HepG2 (cell line): ENCODE data around the gene RETREG2. TPM values are rescaled to one million over a fixed set of nuclear protein-coding genes. Genes with fewer than 3 reads are reported as not detected.

ENCODE experiments used
- ATAC-seq: fragments of 200-7000 bp; cut with Tn5 transposase; 3 replicates; pipeline ENCODE4 v1.9.1; 2020; ENCODE audit warnings: mild to moderate bottlenecking, moderate library complexity
- BruUV-seq: library from RNA; stranded (reverse); fragments of 400-500 nt; replicated peaks from 2 replicates; lab custom pipeline; 2021; lab: Mats Ljungman, UMichigan
- CTCF ChIA-PET: fragments of 300-600 bp; formaldehyde crosslinking; extraction: SDS; loops from one replicate; lab custom pipeline; 2021; ENCODE audit warnings: low total read pairs, inconsistent platforms, low intra/inter-chr PET ratio; lab: Yijun Ruan, JAX
- POLR2A ChIA-PET: fragments of 350-600 bp; sonication (Branson Sonifier 250); formaldehyde crosslinking; loops from one replicate; lab custom pipeline; 2020; ENCODE audit warnings: antibody characterized with exemption, inconsistent platforms; lab: Yijun Ruan, JAX
- DNase-seq: peaks from one replicate; pipeline ENCODE4 v3.0.0-alpha.2; 2015; ENCODE audit warnings: low spot score
- FAIRE-seq: peaks from 3 replicates; lab custom pipeline; 2011; peaks lifted over from hg19 to GRCh38; lab: Jason Lieb, UNC
- H2AFZ ChIP-seq: one replicate; pipeline ENCODE4 v1.6.1; 2011; ENCODE audit warnings: low read length, inconsistent platforms
- H3K27ac ChIP-seq: fragments of 300-600 bp; 3 replicates; pipeline ENCODE4 v1.8.0; 2011; ENCODE audit warnings: mixed run types, mild to moderate bottlenecking, mixed read lengths, low read length, inconsistent platforms; ENCODE audit not compliant: insufficient read depth; ENCODE audit errors: extremely low read length
- H3K27me3 ChIP-seq, 2 experiments: fragments of 200-600 bp in 1 of 2; 2 replicates in 1 of 2; 3 replicates in 1 of 2; pipeline versions ENCODE4 v1.6.0 to v1.8.0; 2011; ENCODE audit warnings: low read length in 2 of 2, mild to moderate bottlenecking in 2 of 2, moderate library complexity in 2 of 2, inconsistent platforms in 1 of 2; ENCODE audit not compliant: insufficient read depth in 2 of 2, control insufficient read depth in 1 of 2
- H3K36me3 ChIP-seq, 2 experiments: fragments of 200-600 bp in 1 of 2; replicated peaks in 1 of 2; 2 replicates in 1 of 2; 3 replicates in 1 of 2; pipeline versions ENCODE4 v1.5.1 to v1.8.0; 2011; ENCODE audit warnings: low read length in 2 of 2, inconsistent platforms in 1 of 2; ENCODE audit not compliant: insufficient read depth in 2 of 2, control insufficient read depth in 1 of 2
- H3K4me1 ChIP-seq: 2 replicates; pipeline ENCODE4 v1.5.1; 2012; ENCODE audit warnings: low read length, inconsistent platforms; ENCODE audit not compliant: insufficient read depth
- H3K4me2 ChIP-seq: 2 replicates; pipeline ENCODE4 v1.6.0; 2011; ENCODE audit warnings: low read depth, low read length, inconsistent platforms
- H3K4me3 ChIP-seq, 3 experiments: fragments of 200-600 bp in 1 of 3; sonication (generic), shearing (Covaris generic) in 1 of 3; replicated peaks in 1 of 3; 2 replicates each; pipeline ENCODE4 v1.5.1; 2011 to 2016; ENCODE audit warnings: low read length in 3 of 3, inconsistent platforms in 2 of 3, low read depth in 2 of 3, mild to moderate bottlenecking in 2 of 3, control low read depth in 1 of 3, mixed read lengths in 1 of 3; ENCODE audit not compliant: insufficient read depth in 1 of 3
- H3K79me2 ChIP-seq: one replicate; pipeline ENCODE4 v1.6.1; 2011; ENCODE audit warnings: low read length, inconsistent platforms; ENCODE audit not compliant: insufficient read depth
- H3K9ac ChIP-seq: 2 replicates; pipeline ENCODE4 v1.6.0; 2011; ENCODE audit warnings: mild to moderate bottlenecking, low read depth, low read length, inconsistent platforms; ENCODE audit not compliant: insufficient read depth
- H3K9me3 ChIP-seq: 2 replicates; pipeline ENCODE4 v1.5.1; 2012; ENCODE audit warnings: mild to moderate bottlenecking, low read length
- H4K20me1 ChIP-seq: 2 replicates; pipeline ENCODE4 v1.6.0; 2011; ENCODE audit warnings: inconsistent platforms, mild to moderate bottlenecking, low read length, moderate library complexity; ENCODE audit not compliant: insufficient read depth
- ATF4 ChIP-seq, 2 experiments: fragments of 450-650 bp in 1 of 2; sonication (generic) in 1 of 2; formaldehyde crosslinking; IDR thresholded peaks; 2 replicates each; pipeline versions ENCODE4 v1.5.0 to v1.8.0; 2020 to 2022; ENCODE audit warnings: mild to moderate bottlenecking in 1 of 2, missing genetic modification reagents in 1 of 2
- KDM2A ChIP-seq: sonication (generic); formaldehyde crosslinking; IDR thresholded peaks from 2 replicates; pipeline ENCODE4 v1.4.0; 2020; ENCODE audit warnings: low read depth, missing genetic modification reagents, borderline replicate concordance
- STAT5B ChIP-seq: sonication (generic); formaldehyde crosslinking; IDR thresholded peaks from 2 replicates; pipeline ENCODE4 v1.4.0; 2020; ENCODE audit warnings: missing genetic modification reagents
- TEAD3 ChIP-seq: optimal IDR thresholded peaks from 2 replicates; pipeline ENCODE3; 2016; ENCODE audit warnings: borderline replicate concordance
- ZNF484 ChIP-seq: sonication (generic); formaldehyde crosslinking; IDR thresholded peaks from 2 replicates; pipeline ENCODE4 v1.5.1; 2020; ENCODE audit warnings: mild to moderate bottlenecking, low read depth, missing genetic modification reagents, borderline replicate concordance
- ZNF510 ChIP-seq: sonication (generic); formaldehyde crosslinking; IDR thresholded peaks from 2 replicates; pipeline ENCODE4 v1.4.0; 2020; ENCODE audit warnings: low read depth, mild to moderate bottlenecking, missing genetic modification reagents
- ZNF704 ChIP-seq: sonication (generic); formaldehyde crosslinking; IDR thresholded peaks from 2 replicates; pipeline ENCODE4 v1.8.1; 2023; ENCODE audit warnings: mild to moderate bottlenecking, inconsistent platforms, moderate library complexity, missing genetic modification reagents, borderline replicate concordance
- WGBS: methylation state at CpG from one replicate; pipeline ENCODE4 v1.1.6; 2017; ENCODE audit warnings: low lambda C conversion rate; 5-methylcytosine and 5-hydroxymethylcytosine counted together
- in situ Hi-C: cut with HindIII; loops from 2 replicates; pipeline ENCODE4 v1.10.0; 2017; ENCODE audit warnings: low pct_unique_long_range_greater_than_20kb; ENCODE audit not compliant: extremely low pct_ligation_motif_present
- intact Hi-C: fragments of 100-400 bp; cut with micrococcal nuclease; formaldehyde crosslinking; loops from one replicate; pipeline ENCODE4 v1.10.0; 2022; ENCODE audit not compliant: unreplicated experiment
- polyA plus RNA-seq, 8 experiments: library from polyadenylated mRNA; depleted of rRNA in 3 of 8; stranded (reverse) in 7 of 8; unstranded in 1 of 8; fragments of >200 nt; fragmentation: Illumina TruSeq in 4 of 8; extraction: Trizol in 4 of 8; gene quantifications; 2 replicates each; pipeline versions ENCODE4 v1.2.1 to v1.2.3, GENCODE V29; 2011 to 2016; ENCODE audit warnings: low read depth in 4 of 8, missing spikeins in 1 of 8, mixed read lengths in 1 of 8; ENCODE audit not compliant: insufficient read depth in 1 of 8
- total RNA-seq, 5 experiments: library from RNA; depleted of rRNA; stranded (reverse); fragments of >200 nt; fragmentation: Illumina TruSeq; extraction: Trizol; gene quantifications; 2 replicates each; pipeline ENCODE4 v1.2.3, GENCODE V29; 2016; ENCODE audit warnings: low read depth in 1 of 5
- TF ChIP-seq, protein P1 (sequence below): sonication (generic); formaldehyde crosslinking; IDR thresholded peaks from 2 replicates; pipeline ENCODE4 v1.5.0; 2020; ENCODE audit warnings: mild to moderate bottlenecking, missing genetic modification reagents, borderline replicate concordance

Gene RETREG2
- total and polyA plus RNA-seq, 2 of the 13 experiments (the other 11 are each of a cell fraction or from before 2014, with no cell fraction given) = 86.0 to 134 TPM

GRCh38 chr2:219175486-219175885, 2.6 kb upstream of the RETREG2 start:
- no peak for DNase-seq
- H3K9me3 ChIP-seq = no peaks in the 10 kb centered on the region
- ChIA-PET POLR2A (interaction anchor here (0.7 to 10.4 kb wide), 13 partner anchors 10 to 213 kb away, joined by 4 to 227 read pairs (median 20); partner anchors contain the start of genes ABCB6, ANKZF1, ATG9A and DNPEP), CTCF (no interaction called here)
- FAIRE-seq = peak; percentile 47
- H2AFZ ChIP-seq = no peak overlapping the region
- H3K4me3 ChIP-seq = peak overlapping the region; percentile 62 to 79 (median 72); a peak in 5 of 6 replicates
- in situ Hi-C loops (no loop called here), intact Hi-C loops (no loop called here)
- peaks cover 26% of the 10 kb centered on the region for H3K79me2 ChIP-seq
- peak overlapping the region; percentile 100 for H3K4me2 ChIP-seq
- H3K27ac ChIP-seq = no peak overlapping the region
- WGBS = 79% methylated on average over 7 of the region's 7 CpGs
- H3K4me1 ChIP-seq = peaks cover 43% of the 10 kb centered on the region
- ATAC-seq = no peak
- H3K9ac ChIP-seq = peak overlapping the region; percentile 82; the same call in 1 of the 2 replicates
- no peaks in the 10 kb centered on the region; a peak in 1 of 5 replicates for H3K27me3 ChIP-seq
- H4K20me1 ChIP-seq = no peaks in the 10 kb centered on the region
- peaks cover 15 to 34% of the 10 kb centered on the region in 2 experiments for H3K36me3 ChIP-seq
- no TSS peak for BruUV-seq
- TF ChIP-seq STAT5B (CRISPR knock-in tag) (no peak), ATF4 (CRISPR knock-in tag; IDR thresholded peaks at IDR 0.05) (no peak), KDM2A (CRISPR knock-in tag) (no peak), ZNF484 (CRISPR knock-in tag) (no peak), TEAD3 (CRISPR knock-in tag) (no peak), ZNF510 (CRISPR knock-in tag) (0 out of 2 replicates have a peak, but pooled peaks have one; percentile 49), ZNF704 (0 out of 2 replicates have a peak, but pooled peaks have one; percentile 20)
- TF ChIP-seq, protein P1, sequence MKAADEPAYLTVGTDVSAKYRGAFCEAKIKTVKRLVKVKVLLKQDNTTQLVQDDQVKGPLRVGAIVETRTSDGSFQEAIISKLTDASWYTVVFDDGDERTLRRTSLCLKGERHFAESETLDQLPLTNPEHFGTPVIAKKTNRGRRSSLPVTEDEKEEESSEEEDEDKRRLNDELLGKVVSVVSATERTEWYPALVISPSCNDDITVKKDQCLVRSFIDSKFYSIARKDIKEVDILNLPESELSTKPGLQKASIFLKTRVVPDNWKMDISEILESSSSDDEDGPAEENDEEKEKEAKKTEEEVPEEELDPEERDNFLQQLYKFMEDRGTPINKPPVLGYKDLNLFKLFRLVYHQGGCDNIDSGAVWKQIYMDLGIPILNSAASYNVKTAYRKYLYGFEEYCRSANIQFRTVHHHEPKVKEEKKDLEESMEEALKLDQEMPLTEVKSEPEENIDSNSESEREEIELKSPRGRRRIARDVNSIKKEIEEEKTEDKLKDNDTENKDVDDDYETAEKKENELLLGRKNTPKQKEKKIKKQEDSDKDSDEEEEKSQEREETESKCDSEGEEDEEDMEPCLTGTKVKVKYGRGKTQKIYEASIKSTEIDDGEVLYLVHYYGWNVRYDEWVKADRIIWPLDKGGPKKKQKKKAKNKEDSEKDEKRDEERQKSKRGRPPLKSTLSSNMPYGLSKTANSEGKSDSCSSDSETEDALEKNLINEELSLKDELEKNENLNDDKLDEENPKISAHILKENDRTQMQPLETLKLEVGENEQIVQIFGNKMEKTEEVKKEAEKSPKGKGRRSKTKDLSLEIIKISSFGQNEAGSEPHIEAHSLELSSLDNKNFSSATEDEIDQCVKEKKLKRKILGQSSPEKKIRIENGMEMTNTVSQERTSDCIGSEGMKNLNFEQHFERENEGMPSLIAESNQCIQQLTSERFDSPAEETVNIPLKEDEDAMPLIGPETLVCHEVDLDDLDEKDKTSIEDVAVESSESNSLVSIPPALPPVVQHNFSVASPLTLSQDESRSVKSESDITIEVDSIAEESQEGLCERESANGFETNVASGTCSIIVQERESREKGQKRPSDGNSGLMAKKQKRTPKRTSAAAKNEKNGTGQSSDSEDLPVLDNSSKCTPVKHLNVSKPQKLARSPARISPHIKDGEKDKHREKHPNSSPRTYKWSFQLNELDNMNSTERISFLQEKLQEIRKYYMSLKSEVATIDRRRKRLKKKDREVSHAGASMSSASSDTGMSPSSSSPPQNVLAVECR (CRISPR knock-in tag) = no peak
